HG03135 (cell line): ENCODE results near the gene ALG1L2.
"Not testable (repeated sequence)": the region's sequence is repeated elsewhere in the genome, so short reads cannot be mapped to it uniquely, and the experiment has no call there.

ENCODE experiments used
- ATAC-seq: cut with Tn5 transposase; IDR thresholded peaks from one replicate; pipeline ENCODE4 v1.9.1; 2021; ENCODE audit warnings: mild to moderate bottlenecking, moderate library complexity; ENCODE audit not compliant: unreplicated experiment

ALG1L2 gene

DNA sequence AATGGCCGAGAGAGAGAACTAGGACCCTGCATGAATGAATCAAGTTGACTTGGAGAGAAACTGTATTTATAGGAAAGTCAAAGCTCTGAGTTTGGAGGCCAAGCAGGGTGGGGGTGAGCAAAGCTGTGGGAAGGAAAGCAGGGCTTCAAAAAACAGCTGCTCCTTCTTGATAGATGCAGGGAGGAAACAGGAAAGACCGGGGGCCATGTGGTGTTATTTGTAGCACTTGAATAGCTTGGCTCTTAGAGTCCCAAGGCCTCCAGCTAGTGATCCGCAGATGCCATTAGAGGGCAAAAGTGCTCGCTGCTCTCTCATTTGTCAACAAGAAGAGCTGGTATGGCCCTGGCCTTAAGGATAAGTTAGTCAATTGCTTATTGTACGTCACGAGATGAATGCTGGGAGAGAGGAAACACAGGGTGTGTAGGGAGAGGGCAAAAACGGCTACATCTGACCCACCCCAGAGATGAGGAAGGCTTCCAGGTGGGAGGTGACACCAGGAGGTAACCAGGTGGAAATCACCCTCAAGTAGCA is at the start of gene ALG1L2:
Gene ALG1L2, plus strand, starts transcription at position 481 of the 531 bp plus-strand sequence. CDS start 186 bp downstream, outside the sequence.
- ATAC-seq = no peak

GRCh38 chr3:130037126-130037815 is 44.4 kb upstream of the ALG1L2 start:
- ATAC-seq = not testable (repeated sequence)

DNA sequence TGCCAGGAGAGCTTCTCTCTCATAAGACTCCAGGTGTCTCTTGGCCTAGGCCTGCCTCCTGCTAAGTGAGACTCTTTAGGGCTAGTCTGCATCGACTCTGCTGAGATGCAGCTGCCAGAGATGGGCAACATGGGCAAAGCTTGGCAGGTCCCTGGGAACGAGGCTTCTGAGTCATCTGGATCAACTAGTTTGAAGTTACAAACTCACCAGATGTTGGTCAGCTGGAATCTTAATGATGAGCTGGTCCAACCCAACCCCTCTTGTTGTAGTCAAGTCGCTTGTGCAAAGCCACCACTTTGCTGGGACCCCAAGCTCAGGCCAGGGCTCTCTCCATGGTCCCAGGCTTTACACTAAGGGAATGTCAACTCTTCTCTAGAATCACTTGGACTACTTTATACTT is 38.9 kb upstream of the ALG1L2 start:
- ATAC-seq = not testable (repeated sequence)

DNA sequence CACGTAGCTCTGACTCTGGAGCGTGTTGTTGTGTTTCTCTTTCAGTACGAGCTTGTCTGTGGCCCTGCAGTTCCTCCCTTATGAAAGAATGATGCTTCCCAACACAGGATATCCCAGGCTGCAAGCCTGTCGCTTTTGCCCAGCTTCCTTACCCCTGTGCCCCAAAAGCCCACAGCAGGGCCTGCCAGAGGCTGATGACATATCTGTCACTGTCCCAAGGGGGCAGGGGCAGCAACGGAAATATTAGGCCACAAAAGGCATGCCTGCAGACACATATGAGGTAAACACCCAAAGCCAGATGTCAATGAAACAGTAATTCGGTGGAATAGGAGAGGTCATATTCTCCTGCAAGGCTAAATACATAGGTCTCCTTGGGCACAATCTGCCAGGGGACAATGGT is 38.0 kb upstream of the ALG1L2 start:
- not testable (repeated sequence) for ATAC-seq

- no peak for ATAC-seq
Measured at GRCh38 chr3:130044370-130044769, 37.3 kb upstream of the ALG1L2 start.

GRCh38 chr3:130048726-130049125 is 32.9 kb upstream of the ALG1L2 start:
- no peak for ATAC-seq

GRCh38 chr3:130052366-130052765 is 29.3 kb upstream of the ALG1L2 start:
- ATAC-seq = not testable (repeated sequence)

DNA sequence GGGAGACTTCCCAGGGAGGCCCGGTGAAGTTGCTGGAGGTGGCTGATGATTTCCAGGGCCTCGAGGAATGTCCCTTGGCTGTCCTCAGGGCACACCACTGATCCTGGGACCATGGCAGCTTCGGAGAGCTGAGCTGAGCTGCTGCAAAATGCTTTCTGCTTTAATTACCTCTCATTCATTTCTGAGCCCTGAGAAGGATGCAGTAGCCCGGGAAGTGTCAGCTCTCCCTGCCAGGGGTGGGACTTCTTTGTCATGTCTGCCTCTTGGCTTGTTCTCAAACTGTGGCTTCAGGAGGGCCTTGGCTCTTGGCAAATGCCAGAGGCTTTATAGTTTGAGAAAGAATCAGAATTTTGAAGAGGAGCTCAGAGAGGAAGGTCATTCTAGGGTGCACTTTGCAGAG is 28.7 kb upstream of the ALG1L2 start:
- not testable (repeated sequence) for ATAC-seq

GRCh38 chr3:130057536-130058266 is 23.9 kb upstream of the ALG1L2 start:
- ATAC-seq = not testable (repeated sequence)

- not testable (repeated sequence) for ATAC-seq
Measured at GRCh38 chr3:130058267-130058657, 23.4 kb upstream of the ALG1L2 start.

- not testable (repeated sequence) for ATAC-seq
Measured at GRCh38 chr3:130058716-130059115, 22.9 kb upstream of the ALG1L2 start.

DNA sequence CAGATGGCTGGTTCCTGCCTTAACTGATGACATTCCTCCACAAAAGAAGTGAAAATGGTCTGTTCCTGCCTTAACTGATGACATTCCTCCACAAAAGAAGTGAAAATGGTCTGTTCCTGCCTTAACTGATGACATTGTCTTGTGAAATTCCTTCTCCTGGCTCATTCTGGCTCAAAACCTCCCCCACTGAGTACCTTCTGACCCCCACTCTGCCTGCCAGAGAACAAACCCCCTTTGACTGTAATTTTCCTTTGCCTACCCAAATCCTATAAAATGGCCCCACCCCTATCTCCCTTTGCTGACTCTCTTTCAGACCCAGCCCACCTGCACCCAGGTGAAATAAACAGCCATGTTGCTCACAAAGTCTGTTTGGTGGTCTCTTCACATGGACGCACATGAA is 22.5 kb upstream of the ALG1L2 start:
- ATAC-seq = not testable (repeated sequence)

- ATAC-seq = no peak
Measured at GRCh38 chr3:130073582-130073981, 8.0 kb upstream of the ALG1L2 start.

DNA sequence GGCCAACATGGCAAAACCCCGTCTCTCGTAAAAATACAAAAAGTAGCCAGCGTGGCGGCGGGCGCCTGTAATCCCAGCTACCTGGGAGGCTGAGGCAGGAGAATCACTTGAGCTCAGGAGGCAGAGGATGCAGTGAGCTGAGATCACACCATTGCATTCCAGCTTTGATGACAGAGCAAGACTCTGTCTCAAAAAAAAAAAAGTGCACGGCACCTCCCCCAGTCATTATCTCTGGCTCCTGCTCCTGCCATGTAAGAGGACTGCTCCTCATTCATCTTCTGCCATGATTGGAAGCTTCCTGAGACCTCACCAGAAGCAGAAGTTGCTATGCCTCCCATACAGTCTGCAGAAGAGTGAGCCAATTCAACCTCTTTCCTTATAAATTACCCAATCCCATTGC is 4.0 kb upstream of the ALG1L2 start:
- ATAC-seq = no peak

DNA sequence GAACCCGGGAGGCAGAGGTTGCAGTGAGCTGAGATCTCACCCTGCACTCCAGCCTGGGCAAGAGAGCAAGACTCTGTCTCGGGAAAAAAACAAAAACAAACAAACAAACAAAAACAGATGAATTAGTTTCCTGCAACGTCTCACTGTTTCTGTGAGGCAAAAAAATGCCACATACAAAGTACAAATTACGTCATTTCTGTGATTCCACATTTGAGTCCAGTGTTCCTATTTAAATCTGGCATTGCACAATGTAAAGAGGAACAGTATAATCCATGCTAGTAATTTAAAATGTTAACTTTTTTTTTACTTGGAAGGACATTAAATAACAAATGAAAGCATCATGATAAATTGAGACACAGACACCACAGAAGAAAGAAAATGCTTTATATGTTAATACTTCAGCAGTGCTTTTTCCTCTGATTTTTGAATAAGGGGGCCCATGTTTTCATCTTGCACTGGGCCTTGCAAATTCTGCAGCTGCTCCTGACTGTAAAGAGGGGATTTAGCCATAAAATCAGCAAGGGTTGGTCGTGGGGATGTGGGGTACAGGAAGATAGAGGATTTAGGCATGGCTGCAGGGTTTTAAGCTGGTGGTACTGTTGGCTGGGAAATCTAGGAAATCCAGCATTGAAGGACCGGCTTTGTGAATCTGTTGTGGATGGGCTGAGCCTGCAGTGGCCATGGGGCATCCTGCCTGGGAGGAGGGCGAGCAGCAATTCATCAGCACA is 1.9 kb downstream of the ALG1L2 start:
- ATAC-seq = not testable (repeated sequence)

- ATAC-seq = no peak
Measured at GRCh38 chr3:130084436-130084980, 2.9 kb downstream of the ALG1L2 start.

DNA sequence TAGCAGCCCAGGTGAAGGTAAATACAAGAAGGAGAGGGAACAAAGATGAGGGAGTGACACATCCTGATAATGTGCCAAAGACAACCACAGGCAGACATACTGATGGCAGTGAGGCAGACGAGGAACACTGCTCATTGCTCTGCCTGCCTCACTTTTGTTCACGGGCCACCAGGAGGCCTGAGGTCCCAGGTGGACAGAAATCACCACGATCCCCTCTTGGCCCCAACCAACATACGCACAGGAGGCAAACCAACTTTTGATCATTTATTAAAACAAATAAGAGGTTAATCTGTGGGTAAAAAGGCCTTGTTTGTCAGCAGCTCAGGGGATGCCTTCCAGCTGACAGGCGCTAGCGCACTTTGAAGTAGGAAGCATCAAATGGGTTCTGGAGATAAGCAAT is 4.2 kb downstream of the ALG1L2 start:
- ATAC-seq = no peak

GRCh38 chr3:130086628-130087027 is 5.0 kb downstream of the ALG1L2 start:
- not testable (repeated sequence) for ATAC-seq

- no peak for ATAC-seq
Measured at GRCh38 chr3:130088061-130088460, 6.4 kb downstream of the ALG1L2 start.

GRCh38 chr3:130090681-130091080 is 9.1 kb downstream of the ALG1L2 start:
- not testable (repeated sequence) for ATAC-seq

DNA sequence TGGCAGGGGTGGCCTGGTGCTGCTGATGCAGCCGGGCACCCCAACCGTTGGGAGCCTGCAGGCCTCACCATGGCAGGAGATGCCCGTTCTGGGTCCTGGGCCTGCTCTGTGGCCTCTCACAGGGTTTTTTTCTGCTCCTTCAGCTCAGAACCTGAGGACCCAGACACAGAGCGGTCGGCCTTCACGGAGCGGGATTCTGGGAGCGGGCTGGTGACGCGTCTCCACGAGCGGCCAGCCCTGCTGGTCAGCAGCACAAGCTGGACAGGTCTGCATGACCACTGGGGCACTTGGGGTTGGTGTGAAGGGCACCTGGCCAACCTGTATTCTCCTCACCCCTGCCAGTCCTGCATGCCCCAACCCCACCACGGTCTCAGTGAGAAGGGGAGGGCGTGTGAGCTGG is 10.3 kb downstream of the ALG1L2 start:
- ATAC-seq = no peak
